Left forelimb (tissue), 1 donor: ENCODE results near the gene MUC13.

Source experiments
- DNase-seq: peaks from one replicate; pipeline ENCODE4 v3.0.0-alpha.2; 2018; ENCODE audit warnings: low spot score

Gene MUC13

GRCh38 chr3:124950026-124950425 is 15.5 kb upstream of the MUC13 start:
- DNase-seq = no peak

DNA sequence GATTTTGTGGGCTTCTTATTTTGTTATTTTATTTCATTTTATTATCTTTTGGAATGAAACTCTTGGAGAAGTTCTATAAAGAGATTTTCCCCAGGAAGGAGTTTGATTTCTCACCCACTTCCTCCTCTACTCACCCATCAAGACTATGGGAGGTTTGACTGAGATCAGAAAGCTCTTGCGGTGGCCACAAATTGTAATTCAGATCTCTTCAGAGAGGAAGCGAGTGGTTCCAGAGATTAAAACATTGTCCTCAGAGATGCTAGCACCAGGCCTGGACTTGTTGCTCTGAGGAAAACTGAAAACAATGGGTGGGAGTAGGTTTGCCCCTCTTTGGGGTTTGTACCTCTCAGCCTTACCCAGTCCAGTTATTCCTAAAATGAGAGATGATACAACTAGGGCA is 8.1 kb upstream of the MUC13 start:
- DNase-seq = no peak

DNA sequence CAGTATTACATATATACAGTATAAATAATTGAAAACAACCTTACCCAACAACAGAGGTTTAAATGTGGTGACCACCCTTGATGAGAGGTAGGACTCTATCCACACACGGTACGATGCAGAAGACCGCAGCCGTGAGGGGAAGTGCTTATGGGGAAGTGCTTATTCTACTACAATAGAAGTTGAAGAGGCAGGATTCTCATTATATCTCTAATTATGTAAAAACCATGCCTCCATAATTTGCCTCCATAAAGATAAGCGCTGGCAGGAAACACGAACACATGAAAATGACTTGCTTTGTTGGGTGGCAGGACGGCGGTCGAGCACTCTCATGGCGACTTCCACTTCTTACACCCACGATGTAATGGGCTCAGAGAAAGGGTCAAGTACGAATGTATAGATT is 7.2 kb upstream of the MUC13 start:
- DNase-seq = no peak

GRCh38 chr3:124939661-124940060 is 5.1 kb upstream of the MUC13 start:
- no peak for DNase-seq

- DNase-seq = no peak
These were observed 4.3 kb upstream of the MUC13 start for GRCh38 chr3:124938896-124939295.

DNA sequence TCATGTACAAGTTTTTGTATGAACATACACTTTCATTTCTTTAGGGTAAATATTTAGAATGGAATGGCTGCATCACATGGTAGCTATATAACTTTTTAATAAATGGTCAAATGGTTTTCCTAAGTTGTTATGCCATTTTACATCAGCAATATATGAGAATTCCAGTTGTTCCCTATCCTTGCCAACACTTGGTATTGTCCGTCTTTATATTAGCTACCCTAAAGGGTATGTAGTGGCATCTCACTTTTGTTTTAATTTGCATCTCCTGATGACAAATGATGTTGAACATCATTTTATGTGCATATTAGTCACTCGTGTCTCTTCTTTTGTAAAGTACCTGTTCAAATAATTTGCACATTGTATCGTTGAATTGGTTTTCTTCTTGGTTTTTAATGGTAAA is 2.5 kb upstream of the MUC13 start:
- no peak for DNase-seq

DNA sequence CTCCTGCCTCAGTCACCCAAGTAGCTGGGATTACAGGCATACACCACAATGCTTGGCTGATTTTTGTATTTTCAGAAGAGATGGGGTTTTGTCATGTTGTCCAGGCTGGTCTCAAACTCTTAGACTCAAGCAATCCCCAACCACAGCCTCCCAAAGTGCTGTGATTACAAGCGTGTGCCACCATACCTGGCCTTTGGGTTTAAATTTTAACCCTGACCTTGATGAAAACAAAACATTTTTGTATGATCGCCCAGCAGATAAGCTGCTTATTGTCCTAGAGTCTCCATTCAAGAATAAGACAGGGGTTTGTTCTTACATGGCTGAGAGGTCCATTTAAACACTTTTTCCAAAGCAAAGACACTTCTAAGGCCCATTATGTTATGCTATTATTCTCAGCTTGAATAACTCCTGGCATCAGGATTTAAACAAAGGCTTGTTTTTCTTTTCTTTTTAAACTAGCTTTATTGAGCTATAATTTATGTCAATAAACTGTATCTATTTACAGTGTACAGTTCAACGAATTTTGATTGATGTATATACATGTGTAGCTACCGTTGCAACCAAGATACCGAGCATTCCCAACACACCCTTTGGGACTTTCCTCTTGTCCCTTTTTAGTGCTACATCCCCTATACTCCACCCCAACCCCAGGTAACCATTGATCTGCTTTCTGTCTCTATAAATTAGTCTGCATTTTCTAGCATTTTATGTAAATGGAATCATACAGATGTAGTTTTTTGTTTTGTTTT is 1.4 kb upstream of the MUC13 start:
- no peak for DNase-seq

DNA sequence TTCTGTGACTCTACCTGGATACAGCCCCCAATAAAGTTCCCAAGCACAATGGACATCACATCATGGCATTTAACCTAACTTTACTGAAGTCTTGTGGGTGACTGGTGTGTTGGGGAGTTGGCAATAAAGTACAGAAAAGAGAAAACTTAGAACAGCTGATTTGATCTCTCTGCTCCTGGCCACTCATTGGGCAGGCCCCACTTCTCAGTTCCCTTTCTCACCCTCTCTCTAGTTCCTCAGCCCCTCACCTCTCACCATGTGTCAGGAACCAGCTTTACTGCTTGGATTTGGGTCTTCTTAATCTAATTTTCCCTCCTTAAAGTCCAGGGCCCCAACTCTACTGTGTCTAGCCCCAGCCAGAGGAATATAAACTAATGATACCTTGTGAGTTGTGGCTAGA is 713 bp upstream of the MUC13 start:
- no peak for DNase-seq

- DNase-seq = no peak
These were observed 6.0 kb downstream of the MUC13 start for GRCh38 chr3:124928333-124929202.

DNA sequence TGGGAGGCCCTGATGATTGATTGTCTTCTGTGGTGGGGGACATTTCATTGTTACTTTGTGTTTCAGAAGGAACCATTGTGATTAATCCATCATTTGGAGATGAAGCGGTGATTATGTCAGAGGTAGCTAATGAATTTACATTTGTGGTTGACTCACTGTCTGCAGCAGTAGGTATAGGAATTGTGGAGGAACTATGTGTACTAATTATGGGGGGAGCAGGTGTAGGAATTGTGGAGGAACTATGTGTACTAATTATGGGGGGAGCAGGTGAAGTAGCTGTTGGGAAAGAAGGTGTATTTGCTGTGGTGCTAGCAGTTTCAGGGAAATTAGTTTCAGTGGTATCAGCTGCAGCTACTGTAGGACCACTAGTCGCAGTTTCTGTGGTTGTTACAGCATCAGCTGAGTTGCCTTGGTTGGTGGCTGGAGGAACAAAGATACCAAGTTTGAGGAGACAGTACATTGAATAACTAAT is 6.9 kb downstream of the MUC13 start:
- no peak for DNase-seq

- DNase-seq = no peak
These were observed 8.0 kb downstream of the MUC13 start for GRCh38 chr3:124926426-124927101.

- no peak for DNase-seq
These were observed 9.8 kb downstream of the MUC13 start for GRCh38 chr3:124924741-124925140.

- DNase-seq = no peak
These were observed 10.7 kb downstream of the MUC13 start for GRCh38 chr3:124923833-124924232.

DNA sequence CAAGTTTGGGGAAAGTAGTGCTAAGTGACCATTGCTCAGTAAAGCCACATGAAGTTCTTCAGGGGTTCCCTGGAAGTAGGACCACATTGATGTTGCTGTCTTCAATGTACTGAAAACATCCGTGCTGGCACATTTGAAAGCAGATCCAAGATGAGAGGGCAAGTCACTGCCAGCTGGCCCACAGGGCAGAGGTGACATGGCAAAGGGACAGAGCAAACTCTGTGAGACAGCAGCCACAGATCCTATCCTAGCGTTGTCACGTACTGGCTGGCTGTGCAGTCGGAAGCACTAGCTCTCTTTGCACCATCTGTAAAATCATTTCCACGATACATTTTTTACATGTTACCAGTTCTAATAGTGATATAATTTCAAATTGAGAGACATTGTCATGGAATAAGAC is 13.8 kb downstream of the MUC13 start:
- DNase-seq = no peak

- no peak for DNase-seq
These were observed 14.8 kb downstream of the MUC13 start for GRCh38 chr3:124919756-124920155.

- no peak for DNase-seq
These were observed 16.0 kb downstream of the MUC13 start for GRCh38 chr3:124918524-124918923.

GRCh38 chr3:124916837-124917409 is 17.6 kb downstream of the MUC13 start:
- no peak for DNase-seq

GRCh38 chr3:124915254-124915653 is 19.3 kb downstream of the MUC13 start:
- DNase-seq = no peak

- DNase-seq = no peak
These were observed 26.6 kb downstream of the MUC13 start for GRCh38 chr3:124907957-124908356.

DNA sequence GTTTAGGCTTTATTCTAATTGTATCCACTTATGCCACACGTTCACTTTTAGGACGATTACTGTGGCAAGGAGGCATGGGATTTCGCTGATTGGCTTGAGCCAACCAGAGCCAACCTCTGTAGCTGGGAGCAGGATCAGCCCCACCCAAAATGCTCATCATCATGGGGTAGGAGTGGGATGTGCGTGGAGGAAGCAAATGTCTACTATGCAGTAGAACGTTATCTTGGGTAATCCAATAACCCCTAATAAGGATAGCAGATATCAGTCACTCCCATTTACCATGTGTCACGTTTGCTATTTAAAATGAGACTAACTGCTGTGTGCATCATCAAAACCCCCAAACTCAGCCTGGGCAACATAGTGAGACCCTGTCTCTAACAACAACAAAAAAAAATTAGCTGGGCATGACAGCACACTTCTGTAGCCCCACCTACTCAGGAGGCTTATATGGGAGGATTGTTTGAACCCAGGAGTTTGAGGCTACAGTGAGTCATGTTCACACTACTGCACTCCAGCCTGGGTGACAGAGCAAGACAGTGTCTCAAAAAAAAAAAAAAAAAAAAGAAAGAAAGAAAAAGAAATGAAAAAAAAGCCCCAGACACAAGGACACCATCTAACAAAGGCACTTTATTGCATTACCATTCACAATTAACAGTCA is 29.6 kb downstream of the MUC13 start:
- no peak for DNase-seq

DNA sequence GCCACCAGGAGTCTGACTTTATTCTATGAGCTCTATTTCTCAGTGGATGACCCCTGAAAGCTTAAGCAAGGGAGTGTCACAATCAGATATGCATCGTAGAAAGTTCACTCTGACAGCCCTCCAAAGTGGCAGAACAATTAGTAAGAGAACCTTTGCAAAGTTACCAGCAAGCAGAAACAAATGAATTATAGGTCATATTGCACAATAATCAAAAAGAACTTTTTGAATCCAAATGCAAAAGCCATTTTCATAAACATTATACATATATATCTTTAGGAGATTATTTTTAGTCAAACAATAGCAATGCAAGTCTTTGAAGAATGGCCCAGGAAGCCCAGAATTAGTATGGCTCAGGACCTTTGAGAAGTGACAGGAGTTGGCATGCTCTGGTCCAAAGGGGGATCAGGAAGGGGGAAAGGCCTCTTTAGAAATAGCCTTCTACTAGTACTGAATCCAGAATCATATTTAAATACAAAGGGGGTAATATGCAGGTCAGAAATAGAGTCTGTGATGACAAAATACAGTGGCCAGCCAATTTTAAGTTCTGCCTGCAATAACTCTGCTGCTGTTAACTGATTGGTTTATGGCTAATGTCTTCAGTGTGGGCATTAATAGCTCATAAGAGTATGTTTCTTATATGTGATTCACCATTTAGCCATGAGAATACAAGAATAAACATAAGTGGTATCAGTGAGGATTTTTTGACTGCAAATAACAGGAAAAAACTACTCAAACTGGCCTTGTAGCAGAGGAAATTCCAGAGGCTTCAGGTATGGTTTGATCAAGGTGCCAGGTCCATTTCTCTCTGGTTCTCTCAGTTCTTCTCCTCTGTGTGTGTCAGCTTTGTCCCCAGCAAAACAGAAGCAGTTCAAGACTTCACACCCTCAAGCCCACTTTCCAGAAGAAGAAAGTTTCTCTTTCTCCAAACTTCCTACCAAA is 30.4 kb downstream of the MUC13 start:
- no peak for DNase-seq
